CD14-positive monocyte (primary cell): Measurements from ENCODE around the gene CIPC. TPM values are rescaled to one million over a fixed set of nuclear protein-coding genes. Genes with fewer than 3 reads are reported as not detected.

Experiments
- DNase-seq, 3 donors: peaks; one replicate each; pipeline ENCODE4 v3.0.0-alpha.2; 2011 to 2022
- H2AFZ ChIP-seq: 2 replicates; pipeline ENCODE4 v1.6.0; 2012; ENCODE audit warnings: mild to moderate bottlenecking, low read depth, low read length, inconsistent platforms; ENCODE audit not compliant: insufficient read depth, poor library complexity, severe bottlenecking
- H3K27ac ChIP-seq, 2 donors: 1 replicate in 1 of 2; 2 replicates in 1 of 2; pipeline ENCODE4 v1.5.1; 2012 to 2013; ENCODE audit warnings: low read length in 2 of 2, control low read depth in 1 of 2, inconsistent platforms in 1 of 2, low read depth in 1 of 2, mild to moderate bottlenecking in 1 of 2
- H3K27me3 ChIP-seq, 2 donors: one replicate each; pipeline versions ENCODE4 v1.6.0 to v1.6.1; 2011 to 2013; ENCODE audit warnings: low read length in 2 of 2; ENCODE audit not compliant: control insufficient read depth in 2 of 2, insufficient read depth in 2 of 2
- H3K36me3 ChIP-seq, 2 donors: replicated peaks in 1 of 2; 1 replicate in 1 of 2; 2 replicates in 1 of 2; pipeline versions ENCODE4 v1.5.1 to v1.6.1; 2012 to 2013; ENCODE audit warnings: low read length in 2 of 2, control low read depth in 1 of 2, inconsistent platforms in 1 of 2, mild to moderate bottlenecking in 1 of 2; ENCODE audit not compliant: insufficient read depth in 2 of 2, control insufficient read depth in 1 of 2
- H3K4me1 ChIP-seq, 2 donors: 1 replicate in 1 of 2; 2 replicates in 1 of 2; pipeline versions ENCODE4 v1.5.1 to v1.6.1; 2012 to 2013; ENCODE audit warnings: low read length in 2 of 2, control low read depth in 1 of 2, inconsistent platforms in 1 of 2, mild to moderate bottlenecking in 1 of 2, moderate library complexity in 1 of 2; ENCODE audit not compliant: insufficient read depth in 2 of 2, control insufficient read depth in 1 of 2
- H3K4me2 ChIP-seq: replicated peaks from 2 replicates; pipeline ENCODE3; 2012; ENCODE audit warnings: low read length, moderate library complexity, mild to moderate bottlenecking; ENCODE audit not compliant: poor library complexity, severe bottlenecking; ENCODE audit errors: extremely low read depth
- H3K4me3 ChIP-seq, 3 experiments: fragments of 200-600 bp in 1 of 3; sonication (generic) in 1 of 3; replicated peaks in 1 of 3; 1 replicate in 2 of 3; 2 replicates in 1 of 3; pipeline ENCODE4 v1.5.1; 2011 to 2013; ENCODE audit warnings: low read length in 3 of 3, mild to moderate bottlenecking in 3 of 3, control low read depth in 2 of 3, low read depth in 2 of 3, inconsistent platforms in 1 of 3, moderate library complexity in 1 of 3
- H3K79me2 ChIP-seq: 2 replicates; pipeline ENCODE4 v1.6.0; 2012; ENCODE audit warnings: mild to moderate bottlenecking, control low read depth, inconsistent platforms, low read length, moderate library complexity; ENCODE audit not compliant: insufficient read depth
- H3K9ac ChIP-seq: 2 replicates; pipeline ENCODE4 v1.6.0; 2017; ENCODE audit warnings: low read length, mild to moderate bottlenecking; ENCODE audit not compliant: insufficient read depth, poor library complexity, severe bottlenecking
- H3K9me3 ChIP-seq, 2 donors: replicated peaks in 1 of 2; 1 replicate in 1 of 2; 2 replicates in 1 of 2; pipeline versions ENCODE4 v1.5.1 to v1.6.1; 2012 to 2013; ENCODE audit warnings: low read length in 2 of 2, control low read depth in 1 of 2; ENCODE audit not compliant: control insufficient read depth in 1 of 2, insufficient read depth in 1 of 2
- H4K20me1 ChIP-seq: 2 replicates; pipeline ENCODE4 v1.6.0; 2012; ENCODE audit warnings: mild to moderate bottlenecking, low read length, control low read depth, moderate library complexity; ENCODE audit not compliant: insufficient read depth
- H3K27ac Mint-ChIP-seq, 7 donors: one replicate each; pipeline ENCODE4 v1.8.0; 2020; ENCODE audit warnings: mild to moderate bottlenecking in 7 of 7, mixed read lengths in 7 of 7, moderate library complexity in 6 of 7, inconsistent platforms in 2 of 7
- H3K27me3 Mint-ChIP-seq, 3 donors: one replicate each; pipeline ENCODE4 v1.8.0; 2021 to 2022; ENCODE audit warnings: low read depth in 3 of 3, mild to moderate bottlenecking in 3 of 3, mixed read lengths in 3 of 3, moderate library complexity in 3 of 3, inconsistent platforms in 1 of 3
- H3K36me3 Mint-ChIP-seq, 2 donors: one replicate each; pipeline ENCODE4 v1.8.0; 2020; ENCODE audit warnings: mixed read lengths in 2 of 2, inconsistent platforms in 1 of 2, mild to moderate bottlenecking in 1 of 2
- H3K4me1 Mint-ChIP-seq: one replicate; pipeline ENCODE4 v1.8.0; 2020; ENCODE audit warnings: mild to moderate bottlenecking, mixed read lengths
- H3K4me3 Mint-ChIP-seq, 2 donors: one replicate each; pipeline ENCODE4 v1.8.0; 2020; ENCODE audit warnings: mild to moderate bottlenecking in 2 of 2, mixed read lengths in 2 of 2, moderate library complexity in 1 of 2
- H3K9me3 Mint-ChIP-seq, 7 donors: one replicate each; pipeline ENCODE4 v1.8.0; 2020 to 2022; ENCODE audit warnings: mixed read lengths in 7 of 7, mild to moderate bottlenecking in 6 of 7, moderate library complexity in 6 of 7, inconsistent platforms in 2 of 7
- CTCF ChIP-seq: fragments of 200-600 bp; IDR thresholded peaks from one replicate; pipeline ENCODE4 v1.8.0; 2022; ENCODE audit warnings: antibody characterized with exemption, mild to moderate bottlenecking
- WGBS: methylation state at CpG from one replicate; pipeline ENCODE4 v1.1.5; 2013; ENCODE audit warnings: missing lambda C conversion rate; ENCODE audit not compliant: insufficient coverage; 5-methylcytosine and 5-hydroxymethylcytosine counted together
- intact Hi-C, 2 donors: fragments of 100-400 bp; cut with micrococcal nuclease; formaldehyde crosslinking; loops; one replicate each; pipeline versions ENCODE4 v1.15.0 to v1.15.1; 2023
- polyA plus RNA-seq, 3 donors: library from polyadenylated mRNA; depleted of rRNA in 1 of 3; unstranded in 2 of 3; stranded (reverse) in 1 of 3; fragments of 300-500 nt in 2 of 3; fragments of >200 nt in 1 of 3; fragmentation: Illumina TruSeq in 2 of 3; gene quantifications; 1 replicate in 2 of 3; 2 replicates in 1 of 3; pipeline ENCODE4 v1.2.3, GENCODE V29; 2012 to 2021

CIPC gene
- polyA plus RNA-seq, 3 donors = 4.4 to 11.2 (median 7.0) TPM

- Mint-ChIP-seq H3K36me3 (no peaks in the 10 kb centered on the region), H3K4me3 (no peak overlapping the region), H3K4me1 (peaks cover 2% of the 10 kb centered on the region), H3K9me3 (peaks cover 0 to 3% (median 0%) of the 10 kb centered on the region in 7 donors), H3K27me3 (peaks cover 19 to 32% (median 28%) of the 10 kb centered on the region in 3 donors), H3K27ac (no peak overlapping the region)
- 83% methylated on average over 2 of the region's 2 CpGs for WGBS
- intact Hi-C loops = loop anchor here (2.0 to 10.0 kb wide), 2 partner anchors 156 to 400 kb away; no protein-coding TSS in a partner anchor
- no peak overlapping the region for H2AFZ ChIP-seq
- no peaks in the 10 kb centered on the region for H3K79me2 ChIP-seq
- peaks cover 0 to 15% of the 10 kb centered on the region in 2 donors for H3K27me3 ChIP-seq
- H4K20me1 ChIP-seq = no peaks in the 10 kb centered on the region
- H3K9me3 ChIP-seq = no peaks in the 10 kb centered on the region
- no peak for DNase-seq
- no peaks in the 10 kb centered on the region for H3K36me3 ChIP-seq
- TF ChIP-seq CTCF = no peak
- no peak overlapping the region for H3K4me2 ChIP-seq
- H3K4me1 ChIP-seq = no peaks in the 10 kb centered on the region
- H3K9ac ChIP-seq = no peak overlapping the region
- H3K4me3 ChIP-seq = no peak overlapping the region
- H3K27ac ChIP-seq = no peak overlapping the region
Measured at GRCh38 chr14:77155083-77155482, 57.0 kb downstream of the CIPC start.

- Histone ChIP-seq H3K9me3 (no peaks in the 10 kb centered on the region), H3K79me2 (no peaks in the 10 kb centered on the region), H3K4me2 (no peak overlapping the region), H3K36me3 (no peaks in the 10 kb centered on the region), H2AFZ (no peak overlapping the region), H4K20me1 (no peaks in the 10 kb centered on the region), H3K27me3 (peaks cover 0 to 15% of the 10 kb centered on the region in 2 donors), H3K27ac (no peak overlapping the region), H3K4me3 (no peak overlapping the region), H3K9ac (no peak overlapping the region), H3K4me1 (no peaks in the 10 kb centered on the region)
- peaks cover 21 to 39% (median 24%) of the 10 kb centered on the region in 3 donors for H3K27me3 Mint-ChIP-seq
- 49% methylated on average over 8 of the region's 11 CpGs for WGBS
- intact Hi-C loops = loop anchor here in 1 of 2 donors (10.0 kb wide), 1 partner anchor 397 kb away; no protein-coding TSS in a partner anchor
- H3K36me3 Mint-ChIP-seq = no peaks in the 10 kb centered on the region
- peaks cover 0 to 3% (median 0%) of the 10 kb centered on the region in 7 donors for H3K9me3 Mint-ChIP-seq
- H3K27ac Mint-ChIP-seq = no peak overlapping the region
- H3K4me3 Mint-ChIP-seq = no peak overlapping the region
- no peak for DNase-seq
- peaks cover 2% of the 10 kb centered on the region for H3K4me1 Mint-ChIP-seq
- no peak for TF ChIP-seq CTCF
Measured at GRCh38 chr14:77157740-77158139, 59.7 kb downstream of the CIPC start.
